Neuronal stem cell (in vitro differentiated cells): Measurements from ENCODE around the gene TSC22D2.

Experiments used
- DNase-seq: peaks from one replicate; pipeline ENCODE4 v3.0.0-alpha.2; 2013; ENCODE audit warnings: low spot score
- H2AFZ ChIP-seq: one replicate; pipeline ENCODE4 v1.6.1; 2013; ENCODE audit warnings: mild to moderate bottlenecking, low read length, inconsistent platforms
- H2AK5ac ChIP-seq: 2 replicates; pipeline ENCODE4 v1.6.1; 2013; ENCODE audit warnings: low read depth, mild to moderate bottlenecking, inconsistent platforms, low read length, moderate library complexity, mixed read lengths
- H2BK120ac ChIP-seq: 2 replicates; pipeline ENCODE4 v1.6.1; 2013; ENCODE audit warnings: low read depth, mild to moderate bottlenecking, inconsistent platforms, low read length, moderate library complexity, mixed read lengths
- H2BK12ac ChIP-seq: one replicate; pipeline ENCODE4 v1.6.1; 2013; ENCODE audit warnings: low read length, inconsistent platforms
- H2BK15ac ChIP-seq: 2 replicates; pipeline ENCODE4 v1.6.1; 2013; ENCODE audit warnings: mild to moderate bottlenecking, low read length, inconsistent platforms, mixed read lengths
- H2BK5ac ChIP-seq: one replicate; pipeline ENCODE4 v1.6.1; 2013; ENCODE audit warnings: inconsistent platforms, mild to moderate bottlenecking, low read length, moderate library complexity
- H3K14ac ChIP-seq: one replicate; pipeline ENCODE4 v1.6.1; 2013; ENCODE audit warnings: low read length, inconsistent platforms
- H3K18ac ChIP-seq: 2 replicates; pipeline ENCODE4 v1.6.1; 2013; ENCODE audit warnings: low read length, inconsistent platforms
- H3K23ac ChIP-seq: 2 replicates; pipeline ENCODE4 v1.6.1; 2013; ENCODE audit warnings: low read depth, mild to moderate bottlenecking, mixed read lengths, low read length, inconsistent platforms; ENCODE audit not compliant: poor library complexity
- H3K27ac ChIP-seq: replicated peaks from 3 replicates; pipeline ENCODE4 v1.5.1; 2013; ENCODE audit warnings: low read length, inconsistent platforms
- H3K27me3 ChIP-seq, 3 experiments: 2 replicates each; pipeline ENCODE4 v1.6.1; 2013; ENCODE audit warnings: low read length in 3 of 3, mild to moderate bottlenecking in 2 of 3, inconsistent platforms in 1 of 3, low read depth in 1 of 3, mixed read lengths in 1 of 3, moderate library complexity in 1 of 3; ENCODE audit not compliant: control insufficient read depth in 3 of 3, insufficient read depth in 3 of 3
- H3K36me3 ChIP-seq, 2 donors: replicated peaks in 1 of 2; 2 replicates each; pipeline ENCODE4 v1.6.1; 2013; ENCODE audit warnings: low read length in 2 of 2; ENCODE audit not compliant: control insufficient read depth in 2 of 2, insufficient read depth in 2 of 2
- H3K4ac ChIP-seq: 2 replicates; pipeline ENCODE4 v1.6.1; 2013; ENCODE audit warnings: inconsistent platforms, mild to moderate bottlenecking, low read length, moderate library complexity
- H3K4me1 ChIP-seq, 2 donors: 1 replicate in 1 of 2; 2 replicates in 1 of 2; pipeline ENCODE4 v1.6.1; 2013; ENCODE audit warnings: low read length in 2 of 2, low read depth in 1 of 2; ENCODE audit not compliant: control insufficient read depth in 2 of 2, insufficient read depth in 1 of 2
- H3K4me2 ChIP-seq: one replicate; pipeline ENCODE4 v1.6.1; 2013; ENCODE audit warnings: mild to moderate bottlenecking, low read length, inconsistent platforms; ENCODE audit not compliant: insufficient read depth, poor library complexity, severe bottlenecking
- H3K4me3 ChIP-seq, 2 donors: 2 replicates each; pipeline ENCODE4 v1.5.1; 2013; ENCODE audit warnings: low read length in 2 of 2, mild to moderate bottlenecking in 2 of 2, inconsistent platforms in 1 of 2, moderate library complexity in 1 of 2
- H3K79me1 ChIP-seq: one replicate; pipeline ENCODE4 v1.6.1; 2013; ENCODE audit warnings: low read depth, mild to moderate bottlenecking, inconsistent platforms, low read length, moderate library complexity
- H3K9ac ChIP-seq: one replicate; pipeline ENCODE4 v1.6.1; 2013; ENCODE audit warnings: mild to moderate bottlenecking, low read depth, low read length, inconsistent platforms; ENCODE audit not compliant: poor library complexity
- H3K9me3 ChIP-seq, 2 donors: replicated peaks in 1 of 2; 2 replicates each; pipeline versions ENCODE3 to v1.6.1; 2013; ENCODE audit warnings: low read length in 2 of 2, mild to moderate bottlenecking in 2 of 2, inconsistent platforms in 1 of 2, low read depth in 1 of 2, mixed read lengths in 1 of 2, moderate library complexity in 1 of 2; ENCODE audit not compliant: control insufficient read depth in 2 of 2, insufficient read depth in 1 of 2
- H4K8ac ChIP-seq: one replicate; pipeline ENCODE4 v1.6.1; 2013; ENCODE audit warnings: low read depth, mild to moderate bottlenecking, inconsistent platforms, low read length, moderate library complexity
- H4K91ac ChIP-seq: one replicate; pipeline ENCODE4 v1.6.1; 2013; ENCODE audit warnings: low read length, low read depth, mild to moderate bottlenecking, inconsistent platforms; ENCODE audit not compliant: poor library complexity
- WGBS, 2 donors: extraction: QIAGEN DNeasy Blood & Tissue Kit; methylation state at CpG; one replicate each; pipeline ENCODE4 v1.1.7; 2013; ENCODE audit warnings: missing lambda C conversion rate in 2 of 2, mixed read lengths in 1 of 2; ENCODE audit not compliant: insufficient read length in 2 of 2, insufficient replicate concordance in 1 of 2; ENCODE audit errors: extremely low coverage in 2 of 2; 5-methylcytosine and 5-hydroxymethylcytosine counted together

TSC22D2 gene

GRCh38 chr3:150407051-150407807 is 869 bp upstream of the TSC22D2 start:
- Histone ChIP-seq H3K4me3 (peak overlapping the region in 1 of 2 donors; percentile 96), H2AK5ac (no peak overlapping the region), H3K9ac (no peak overlapping the region), H2BK5ac (no peak overlapping the region), H4K91ac (no peak overlapping the region), H3K27me3 (no peaks in the 10 kb centered on the region), H2BK120ac (no peak overlapping the region), H3K79me1 (peaks cover 11% of the 10 kb centered on the region), H3K9me3 (no peaks in the 10 kb centered on the region), H3K4ac (no peak overlapping the region), H3K27ac (peak overlapping the region; percentile 80), H4K8ac (no peak overlapping the region), H2AFZ (peak overlapping the region; percentile 80), H3K4me2 (peak overlapping the region; percentile 62), H3K4me1 (peaks cover 0 to 10% of the 10 kb centered on the region in 2 donors), H2BK12ac (no peak overlapping the region), H3K23ac (no peak overlapping the region), H3K36me3 (peaks cover 0 to 16% of the 10 kb centered on the region in 2 donors), H2BK15ac (no peak overlapping the region), H3K14ac (no peak overlapping the region), H3K18ac (no peak overlapping the region)
- DNase-seq, result no peak
- no CpG with 5 or more reads among the region's 12 CpGs for WGBS, 2 donors

GRCh38 chr3:150407808-150408220 is 284 bp upstream of the TSC22D2 start:
- H3K23ac ChIP-seq, result peak overlapping the region; percentile 99
- peaks cover 11% of the 10 kb centered on the region for H3K79me1 ChIP-seq
- H2BK15ac ChIP-seq, result no peak overlapping the region
- H3K9me3 ChIP-seq, result no peaks in the 10 kb centered on the region
- no peaks in the 10 kb centered on the region for H3K27me3 ChIP-seq
- H3K4ac ChIP-seq, result no peak overlapping the region
- H2AFZ ChIP-seq, result peak overlapping the region; percentile 80
- peak overlapping the region; percentile 76 to 96 for H3K4me3 ChIP-seq
- H3K18ac ChIP-seq, result no peak overlapping the region
- no peak overlapping the region for H4K8ac ChIP-seq
- DNase-seq, result no peak
- WGBS, 2 donors, result 100% methylated on average over 1 of the region's 13 CpGs; no CpG with 5 or more reads in 1 of the 2 donors
- H3K36me3 ChIP-seq, result peaks cover 0 to 19% of the 10 kb centered on the region in 2 donors
- H3K14ac ChIP-seq, result no peak overlapping the region
- peak overlapping the region; percentile 62 for H3K4me2 ChIP-seq
- H2BK5ac ChIP-seq, result no peak overlapping the region
- no peak overlapping the region for H4K91ac ChIP-seq
- H3K27ac ChIP-seq, result peak overlapping the region; percentile 80
- H2BK12ac ChIP-seq, result no peak overlapping the region
- H2AK5ac ChIP-seq, result no peak overlapping the region
- H3K9ac ChIP-seq, result no peak overlapping the region
- H2BK120ac ChIP-seq, result no peak overlapping the region
- H3K4me1 ChIP-seq, result peaks cover 0 to 12% of the 10 kb centered on the region in 2 donors

GRCh38 chr3:150409125-150409511 is 1.0 kb downstream of the TSC22D2 start:
- peak overlapping the region; percentile 100 for H3K27ac ChIP-seq
- peak overlapping the region; percentile 93 to 96 for H3K4me3 ChIP-seq
- H4K91ac ChIP-seq, result no peak overlapping the region
- H3K36me3 ChIP-seq, result peaks cover 0 to 24% of the 10 kb centered on the region in 2 donors
- H2BK5ac ChIP-seq, result peak overlapping the region; percentile 98
- no peaks in the 10 kb centered on the region for H3K9me3 ChIP-seq
- DNase-seq, result no peak
- H2BK120ac ChIP-seq, result no peak overlapping the region
- H3K4me1 ChIP-seq, result peaks cover 0 to 20% of the 10 kb centered on the region in 2 donors
- no peak overlapping the region for H3K4ac ChIP-seq
- peak overlapping the region; percentile 97 for H3K4me2 ChIP-seq
- WGBS, 2 donors, result no CpG with 5 or more reads among the region's 30 CpGs
- H3K14ac ChIP-seq, result peak overlapping the region; percentile 5
- no peaks in the 10 kb centered on the region for H3K27me3 ChIP-seq
- peak overlapping the region; percentile 92 for H3K9ac ChIP-seq
- H2AK5ac ChIP-seq, result no peak overlapping the region
- H3K79me1 ChIP-seq, result peaks cover 11% of the 10 kb centered on the region
- H3K18ac ChIP-seq, result peak overlapping the region; percentile 91
- H2BK12ac ChIP-seq, result no peak overlapping the region
- H2AFZ ChIP-seq, result peak overlapping the region; percentile 86
- H4K8ac ChIP-seq, result no peak overlapping the region
- no peak overlapping the region for H2BK15ac ChIP-seq
- peak overlapping the region; percentile 99 for H3K23ac ChIP-seq

GRCh38 chr3:150409512-150410310 is 1.6 kb downstream of the TSC22D2 start:
- no peaks in the 10 kb centered on the region for H3K27me3 ChIP-seq
- H3K23ac ChIP-seq, result peak overlapping the region; percentile 95
- no peak overlapping the region for H4K8ac ChIP-seq
- peak overlapping the region; percentile 94 for H2BK120ac ChIP-seq
- H3K79me1 ChIP-seq, result peaks cover 11% of the 10 kb centered on the region
- peak overlapping the region; percentile 97 for H3K14ac ChIP-seq
- H2BK15ac ChIP-seq, result no peak overlapping the region
- H3K4me2 ChIP-seq, result peak overlapping the region; percentile 97
- no CpG with 5 or more reads among the region's 72 CpGs for WGBS, 2 donors
- no peak overlapping the region for H3K4ac ChIP-seq
- peak overlapping the region; percentile 98 for H2BK5ac ChIP-seq
- no peak overlapping the region for H4K91ac ChIP-seq
- H3K27ac ChIP-seq, result peak overlapping the region; percentile 100
- peak overlapping the region; percentile 93 to 96 for H3K4me3 ChIP-seq
- peak; percentile 76 for DNase-seq
- H3K4me1 ChIP-seq, result peaks cover 0 to 25% of the 10 kb centered on the region in 2 donors
- H2AFZ ChIP-seq, result no peak overlapping the region
- no peaks in the 10 kb centered on the region for H3K9me3 ChIP-seq
- no peak overlapping the region for H2AK5ac ChIP-seq
- H3K18ac ChIP-seq, result peak overlapping the region; percentile 85
- H3K9ac ChIP-seq, result peak overlapping the region; percentile 92
- H3K36me3 ChIP-seq, result peaks cover 0 to 26% of the 10 kb centered on the region in 2 donors
- H2BK12ac ChIP-seq, result no peak overlapping the region
